ENCODE results near the gene RAB17.

The RAB17 gene

GRCh38 chr2:237591141-237591881 lies 777 bp upstream of the RAB17 start:
- H3K4me3 ChIP-seq (ENCODE audit: low read length), result no peak overlapping the region
- no peak for DNase-seq (ENCODE audit: low read depth)
- TF ChIP-seq, protein P1, sequence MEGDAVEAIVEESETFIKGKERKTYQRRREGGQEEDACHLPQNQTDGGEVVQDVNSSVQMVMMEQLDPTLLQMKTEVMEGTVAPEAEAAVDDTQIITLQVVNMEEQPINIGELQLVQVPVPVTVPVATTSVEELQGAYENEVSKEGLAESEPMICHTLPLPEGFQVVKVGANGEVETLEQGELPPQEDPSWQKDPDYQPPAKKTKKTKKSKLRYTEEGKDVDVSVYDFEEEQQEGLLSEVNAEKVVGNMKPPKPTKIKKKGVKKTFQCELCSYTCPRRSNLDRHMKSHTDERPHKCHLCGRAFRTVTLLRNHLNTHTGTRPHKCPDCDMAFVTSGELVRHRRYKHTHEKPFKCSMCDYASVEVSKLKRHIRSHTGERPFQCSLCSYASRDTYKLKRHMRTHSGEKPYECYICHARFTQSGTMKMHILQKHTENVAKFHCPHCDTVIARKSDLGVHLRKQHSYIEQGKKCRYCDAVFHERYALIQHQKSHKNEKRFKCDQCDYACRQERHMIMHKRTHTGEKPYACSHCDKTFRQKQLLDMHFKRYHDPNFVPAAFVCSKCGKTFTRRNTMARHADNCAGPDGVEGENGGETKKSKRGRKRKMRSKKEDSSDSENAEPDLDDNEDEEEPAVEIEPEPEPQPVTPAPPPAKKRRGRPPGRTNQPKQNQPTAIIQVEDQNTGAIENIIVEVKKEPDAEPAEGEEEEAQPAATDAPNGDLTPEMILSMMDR (conservative IDR thresholded peaks at IDR 0.05; ENCODE audit: low read length), result no peak

GRCh38 chr2:237588044-237588696 lies 2.4 kb downstream of the RAB17 start:
- no peak overlapping the region for H3K4me3 ChIP-seq (ENCODE audit: low read length)
- TF ChIP-seq, protein P1 (conservative IDR thresholded peaks at IDR 0.05; ENCODE audit: low read length), result no peak
- DNase-seq (ENCODE audit: low read depth), result no peak

DNA sequence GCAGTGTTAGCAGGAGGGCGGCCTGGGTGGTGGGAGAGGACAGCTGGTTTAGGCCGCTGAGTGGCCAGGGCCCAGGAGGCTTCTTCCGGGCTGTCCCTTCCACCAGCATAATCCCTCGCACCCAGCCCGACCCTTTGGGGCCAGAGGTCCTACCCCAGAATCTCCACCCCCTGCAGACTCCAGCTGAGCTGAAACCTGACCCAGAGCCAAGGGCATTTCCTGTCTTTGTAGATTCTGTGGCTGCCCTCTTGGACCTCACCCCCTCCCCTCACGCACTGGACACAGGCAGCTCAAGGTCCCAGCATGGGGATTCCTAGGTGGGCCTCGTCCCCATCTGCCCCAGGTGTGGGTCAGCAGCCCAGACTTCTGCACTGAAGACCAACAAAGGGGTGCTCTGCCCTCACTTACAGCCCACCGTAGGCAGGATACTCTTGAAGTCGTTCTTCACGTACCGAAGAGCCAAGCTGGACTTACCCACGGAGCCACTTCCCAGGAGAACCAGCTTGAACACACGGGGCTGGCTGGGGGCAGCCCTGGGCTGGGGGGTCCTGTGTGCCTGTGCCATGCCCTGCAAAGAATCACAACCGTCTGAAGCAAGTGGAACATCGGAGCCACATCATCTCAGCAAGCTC lies 4.8 kb downstream of the RAB17 start:
- no peak for DNase-seq (ENCODE audit: low read depth)
- TF ChIP-seq, protein P1 (conservative IDR thresholded peaks at IDR 0.05; ENCODE audit: low read length), result no peak

DNA sequence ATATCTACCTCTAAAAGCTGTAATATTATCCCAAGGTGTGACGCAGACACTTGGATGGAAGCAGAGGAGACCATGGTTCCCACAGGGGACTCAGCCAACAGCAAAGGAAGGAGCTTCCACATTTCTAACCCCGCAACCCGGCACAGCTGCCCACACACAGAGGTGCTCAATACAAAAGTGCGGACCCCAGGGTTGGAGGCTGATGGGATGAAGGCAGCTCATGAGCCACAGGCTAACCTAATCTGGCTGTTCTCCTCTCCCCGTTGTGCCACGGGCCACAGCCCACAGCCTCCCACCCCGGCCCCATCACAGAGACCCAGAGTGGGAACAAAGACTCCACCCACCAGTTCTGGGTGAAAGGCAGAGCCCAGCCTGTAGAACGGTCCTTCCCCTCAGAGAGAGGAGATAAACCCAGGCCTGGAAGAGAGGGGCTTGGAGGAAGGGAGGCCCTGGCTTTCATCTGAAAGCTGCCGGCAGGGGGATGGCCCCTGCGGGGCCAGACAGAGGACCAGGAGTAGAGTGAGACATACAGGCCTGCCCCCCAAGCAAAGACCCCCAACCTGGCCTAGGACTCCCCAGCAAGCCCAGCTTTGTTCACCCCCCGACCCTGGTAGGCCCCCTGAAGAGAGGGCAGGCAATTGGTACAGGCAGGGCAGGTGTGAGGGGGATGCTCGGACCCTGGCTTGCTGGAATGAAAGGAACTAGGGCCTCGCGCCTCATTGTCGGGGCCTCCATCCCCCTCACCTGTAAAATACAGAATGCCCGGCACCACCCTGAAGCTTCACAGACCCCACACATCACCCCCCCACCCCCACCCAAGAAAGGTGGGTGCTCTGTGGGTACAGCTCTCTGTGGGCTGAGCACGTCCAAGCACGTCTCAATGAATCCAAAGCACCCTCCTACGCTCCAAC lies 6.9 kb downstream of the RAB17 start:
- TF ChIP-seq, protein P1 (conservative IDR thresholded peaks at IDR 0.05; ENCODE audit: low read length), result no peak
- no peak for DNase-seq (ENCODE audit: low read depth)

More for the DNA sequence above, 4.8 kb downstream of the RAB17 start:
- no peak overlapping the region for H3K4me3 ChIP-seq (ENCODE audit: low read length)

GRCh38 chr2:237581751-237582746 lies 8.5 kb downstream of the RAB17 start:
- peak; percentile 72 for DNase-seq (ENCODE audit: low read depth)
- TF ChIP-seq, protein P1 (conservative IDR thresholded peaks at IDR 0.05; ENCODE audit: low read length), result peak; percentile 62

More for the DNA sequence above, 6.9 kb downstream of the RAB17 start:
- H3K4me3 ChIP-seq (ENCODE audit: low read length), result no peak overlapping the region

DNA sequence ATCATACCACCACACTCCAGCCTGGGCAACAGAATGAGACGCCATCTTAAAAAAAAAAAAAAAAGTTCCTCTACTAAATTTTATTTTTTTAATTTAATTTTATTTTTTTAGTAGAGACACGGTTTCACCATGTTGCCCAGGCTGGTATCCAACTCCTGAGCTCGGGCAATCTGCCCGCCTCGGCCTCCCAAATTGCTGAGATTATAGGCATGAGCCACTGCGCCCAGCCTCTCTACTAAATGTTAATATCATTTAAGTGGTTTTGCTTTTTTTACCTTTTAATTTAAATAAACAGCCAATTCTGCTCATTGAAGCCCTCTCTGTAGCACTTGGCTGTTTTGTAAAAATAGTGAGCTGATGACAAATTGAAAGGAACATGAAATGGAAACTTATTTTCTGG lies 9.2 kb downstream of the RAB17 start:
- TF ChIP-seq, protein P1 (conservative IDR thresholded peaks at IDR 0.05; ENCODE audit: low read length), result no peak
- H3K4me3 ChIP-seq (ENCODE audit: low read length), result no peak overlapping the region
- DNase-seq (ENCODE audit: low read depth), result no peak

More at GRCh38 chr2:237581751-237582746, 8.5 kb downstream of the RAB17 start:
- H3K4me3 ChIP-seq (ENCODE audit: low read length), result peak overlapping the region; percentile 34
